Suprapubic skin (tissue), 4 donors: ENCODE results near the gene CTDNEP1. TPM values are rescaled to one million over a fixed set of nuclear protein-coding genes. Genes with fewer than 3 reads are reported as not detected.

ENCODE experiments used
- DNase-seq, 2 donors: peaks; one replicate each; pipeline ENCODE4 v3.0.0-alpha.2; 2019; ENCODE audit warnings: low spot score in 2 of 2
- H3K27ac ChIP-seq: fragments of 200-600 bp; sonication (generic); one replicate; pipeline ENCODE4 v1.5.1; 2019
- H3K27me3 ChIP-seq: fragments of 200-600 bp; sonication (generic); one replicate; pipeline ENCODE4 v1.5.1; 2019
- H3K36me3 ChIP-seq: fragments of 200-600 bp; sonication (generic); one replicate; pipeline ENCODE4 v1.5.1; 2019
- H3K4me1 ChIP-seq: fragments of 200-600 bp; sonication (generic); one replicate; pipeline ENCODE4 v1.5.1; 2019
- H3K4me3 ChIP-seq: fragments of 200-600 bp; sonication (generic); one replicate; pipeline ENCODE4 v1.5.1; 2019; ENCODE audit warnings: mild to moderate bottlenecking
- H3K9me3 ChIP-seq: fragments of 200-600 bp; sonication (generic); one replicate; pipeline ENCODE4 v1.5.1; 2019
- EP300 ChIP-seq: sonication (generic); formaldehyde crosslinking; IDR thresholded peaks from one replicate; pipeline ENCODE4 v1.6.1; 2017; ENCODE audit warnings: antibody characterized with exemption
- POLR2A ChIP-seq, 2 donors: fragments of 450-650 bp; IDR thresholded peaks; one replicate each; pipeline ENCODE4 v1.6.1; 2017; ENCODE audit warnings: antibody characterized with exemption in 2 of 2, mild to moderate bottlenecking in 2 of 2, moderate library complexity in 2 of 2
- POLR2AphosphoS5 ChIP-seq, 3 donors: sonication (generic); formaldehyde crosslinking; IDR thresholded peaks; one replicate each; pipeline ENCODE4 v1.6.1; 2017; ENCODE audit warnings: antibody characterized with exemption in 3 of 3
- WGBS: methylation state at CpG from one replicate; pipeline ENCODE4 v1.1.5; 2018; 5-methylcytosine and 5-hydroxymethylcytosine counted together
- total RNA-seq, 4 donors: library from RNA; depleted of rRNA; stranded (reverse); fragments of >200 nt; gene quantifications; one replicate each; pipeline ENCODE4 v1.1.0, GENCODE V29; 2016
- TF ChIP-seq, protein P1 (sequence below), 2 donors: fragments of 200-600 bp in 1 of 2; fragments of 450-650 bp in 1 of 2; sonication (generic) in 1 of 2; IDR thresholded peaks; one replicate each; pipeline ENCODE4 v1.5.1; 2016 to 2019; ENCODE audit warnings: antibody characterized with exemption in 2 of 2, mild to moderate bottlenecking in 1 of 2, moderate library complexity in 1 of 2

Gene CTDNEP1
- total RNA-seq, 4 donors from 2014 or later, result 54.7 to 80.6 (median 72.1) TPM

- H3K4me1 ChIP-seq, result peaks cover 68% of the 10 kb centered on the region
- WGBS, result 19% methylated on average over 6 of the region's 6 CpGs
- H3K27ac ChIP-seq, result peak overlapping the region; percentile 95
- peak in 1 of 2 donors; percentile 72 for DNase-seq
- TF ChIP-seq POLR2A (IDR thresholded peaks at IDR 0.05) (no peak), POLR2AphosphoS5 (IDR thresholded peaks at IDR 0.05) (no peak), EP300 (no peak)
- TF ChIP-seq, protein P1, sequence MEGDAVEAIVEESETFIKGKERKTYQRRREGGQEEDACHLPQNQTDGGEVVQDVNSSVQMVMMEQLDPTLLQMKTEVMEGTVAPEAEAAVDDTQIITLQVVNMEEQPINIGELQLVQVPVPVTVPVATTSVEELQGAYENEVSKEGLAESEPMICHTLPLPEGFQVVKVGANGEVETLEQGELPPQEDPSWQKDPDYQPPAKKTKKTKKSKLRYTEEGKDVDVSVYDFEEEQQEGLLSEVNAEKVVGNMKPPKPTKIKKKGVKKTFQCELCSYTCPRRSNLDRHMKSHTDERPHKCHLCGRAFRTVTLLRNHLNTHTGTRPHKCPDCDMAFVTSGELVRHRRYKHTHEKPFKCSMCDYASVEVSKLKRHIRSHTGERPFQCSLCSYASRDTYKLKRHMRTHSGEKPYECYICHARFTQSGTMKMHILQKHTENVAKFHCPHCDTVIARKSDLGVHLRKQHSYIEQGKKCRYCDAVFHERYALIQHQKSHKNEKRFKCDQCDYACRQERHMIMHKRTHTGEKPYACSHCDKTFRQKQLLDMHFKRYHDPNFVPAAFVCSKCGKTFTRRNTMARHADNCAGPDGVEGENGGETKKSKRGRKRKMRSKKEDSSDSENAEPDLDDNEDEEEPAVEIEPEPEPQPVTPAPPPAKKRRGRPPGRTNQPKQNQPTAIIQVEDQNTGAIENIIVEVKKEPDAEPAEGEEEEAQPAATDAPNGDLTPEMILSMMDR (IDR thresholded peaks at IDR 0.05), result no peak
- H3K36me3 ChIP-seq, result peaks cover 9% of the 10 kb centered on the region
- no peaks in the 10 kb centered on the region for H3K27me3 ChIP-seq
- H3K4me3 ChIP-seq, result peak overlapping the region; percentile 97
- H3K9me3 ChIP-seq, result no peaks in the 10 kb centered on the region
Observed at GRCh38 chr17:7237266-7237760, 14.2 kb downstream of the CTDNEP1 start.

GRCh38 chr17:7236808-7237207, 14.7 kb downstream of the CTDNEP1 start:
- no peaks in the 10 kb centered on the region for H3K9me3 ChIP-seq
- WGBS, result 83% methylated on average over 6 of the region's 6 CpGs
- no peak overlapping the region for H3K4me3 ChIP-seq
- no peak for DNase-seq
- H3K27me3 ChIP-seq, result no peaks in the 10 kb centered on the region
- TF ChIP-seq POLR2AphosphoS5 (IDR thresholded peaks at IDR 0.05) (no peak), EP300 (no peak), POLR2A (IDR thresholded peaks at IDR 0.05) (no peak)
- TF ChIP-seq, protein P1 (IDR thresholded peaks at IDR 0.05), result no peak
- H3K36me3 ChIP-seq, result peaks cover 9% of the 10 kb centered on the region
- H3K27ac ChIP-seq, result peak overlapping the region; percentile 95
- peaks cover 73% of the 10 kb centered on the region for H3K4me1 ChIP-seq

DNA sequence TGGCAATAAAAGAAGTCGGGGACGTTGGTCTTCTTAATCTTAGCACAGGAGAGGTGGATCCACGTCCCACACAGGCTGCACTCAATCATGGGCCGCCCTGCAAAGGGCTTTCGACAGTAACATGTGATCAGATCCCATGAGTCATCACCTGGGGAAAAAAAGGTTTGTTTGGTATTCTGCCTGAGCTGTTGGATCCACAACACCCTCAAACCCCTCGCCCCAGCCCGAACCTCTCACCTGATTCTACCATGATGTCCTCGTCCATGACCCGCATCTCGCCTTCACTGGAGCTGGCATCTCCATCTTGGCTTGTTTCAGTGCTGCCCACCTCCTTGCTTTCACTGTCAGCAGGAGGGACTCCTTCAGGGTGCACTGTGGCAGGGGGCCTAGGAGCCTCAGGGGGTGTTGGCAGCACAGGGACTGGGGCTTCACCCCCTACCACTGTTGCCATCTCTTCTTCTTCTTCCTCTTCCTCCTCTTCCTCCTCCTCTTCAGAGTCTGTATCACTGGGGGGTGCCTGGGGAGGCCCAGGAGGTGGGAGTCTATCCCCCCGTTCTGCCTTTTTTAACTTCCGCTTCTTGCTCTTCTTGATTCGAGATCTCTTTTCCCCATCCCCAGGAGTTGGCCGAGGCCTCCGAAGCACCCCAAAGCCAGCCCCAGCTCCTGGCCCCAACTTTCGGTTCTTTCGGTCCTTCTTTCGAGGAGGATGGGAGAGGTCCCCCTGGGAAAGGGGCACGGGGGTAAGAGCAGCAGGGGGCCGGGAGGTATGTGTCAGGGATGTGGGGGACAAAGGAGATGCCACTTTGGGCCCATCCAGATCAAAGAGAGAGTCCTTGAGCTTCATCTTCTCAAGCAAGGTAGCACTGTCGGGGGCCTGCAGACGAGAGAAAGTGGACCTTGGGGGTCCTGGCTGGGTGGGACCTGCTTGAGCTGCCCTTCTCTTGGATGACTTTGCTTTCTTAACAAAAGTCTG, 15.6 kb downstream of the CTDNEP1 start:
- TF ChIP-seq, protein P1 (IDR thresholded peaks at IDR 0.05), result no peak
- TF ChIP-seq POLR2A (IDR thresholded peaks at IDR 0.05) (no peak), POLR2AphosphoS5 (IDR thresholded peaks at IDR 0.05) (no peak), EP300 (no peak)

DNA sequence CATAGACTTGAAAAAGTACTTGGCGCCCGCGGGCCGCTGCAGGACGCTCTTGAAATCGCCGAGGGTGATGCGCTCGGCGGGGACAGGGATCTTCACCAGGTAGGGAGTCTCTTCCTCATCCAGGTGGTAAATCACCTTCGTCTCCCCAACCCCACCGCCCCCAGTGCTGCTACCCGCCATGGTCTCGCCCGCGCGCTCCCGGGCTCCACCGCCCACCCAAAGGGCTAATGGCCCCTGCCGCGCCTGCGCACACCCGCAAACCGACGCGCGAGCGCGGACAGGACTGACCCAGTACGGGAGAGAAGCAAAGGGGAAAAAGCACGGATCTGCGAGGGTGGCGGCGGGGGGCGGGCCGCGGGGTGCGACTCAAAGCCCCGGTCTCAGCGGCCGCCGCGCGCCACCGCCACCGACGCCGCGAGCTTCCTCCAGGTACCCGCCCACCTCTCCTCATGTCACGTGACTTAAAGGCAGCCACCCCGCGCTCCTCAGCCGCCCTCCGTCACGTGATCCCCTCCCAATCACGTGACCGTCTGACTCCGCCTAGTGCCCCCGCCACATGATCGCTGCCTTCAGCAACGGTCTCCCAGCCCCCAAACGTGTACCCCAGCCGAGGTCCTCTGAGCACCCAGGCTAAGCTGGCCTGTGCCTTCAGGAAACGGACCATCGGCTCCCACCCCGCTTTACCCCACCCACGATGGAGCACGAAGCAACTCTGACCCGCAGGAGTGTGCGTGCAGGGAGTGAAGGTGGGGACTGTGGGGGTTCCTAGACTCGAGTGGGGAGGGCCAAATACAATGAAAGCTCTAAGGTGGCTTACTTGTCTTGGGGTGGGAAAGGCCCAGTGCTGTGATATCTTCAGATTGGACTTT, 17.2 kb downstream of the CTDNEP1 start, which contains the start of gene DVL2:
Gene DVL2, minus strand, starts transcription at position 435 of the 869 bp plus-strand sequence. Its CDS starts 255 bp downstream, at position 180.
- no peaks in the 10 kb centered on the region for H3K9me3 ChIP-seq
- DNase-seq, result peak; percentile 98 to 99
- H3K27me3 ChIP-seq, result no peaks in the 10 kb centered on the region
- TF ChIP-seq EP300 (no peak), POLR2A (IDR thresholded peaks at IDR 0.05) (peak in 1 of 2 donors; percentile 65), POLR2AphosphoS5 (IDR thresholded peaks at IDR 0.05) (peak in 2 of 3 donors; percentile 76 to 85)
- H3K36me3 ChIP-seq, result peaks cover 6% of the 10 kb centered on the region
- peak within 1 kb of the TSS; percentile 83 for H3K4me3 ChIP-seq
- peaks cover 64% of the 10 kb centered on the region for H3K4me1 ChIP-seq
- peak within 1 kb of the TSS; percentile 87 for H3K27ac ChIP-seq
- WGBS, result 2% methylated on average over 13 of the region's 72 CpGs

More for the DNA sequence above, 15.6 kb downstream of the CTDNEP1 start:
- WGBS, result 79% methylated on average over 22 of the region's 22 CpGs
- H3K4me1 ChIP-seq, result peaks cover 71% of the 10 kb centered on the region
- no peaks in the 10 kb centered on the region for H3K27me3 ChIP-seq
- H3K27ac ChIP-seq, result no peak overlapping the region
- H3K36me3 ChIP-seq, result peaks cover 9% of the 10 kb centered on the region
- peak in 1 of 2 donors; percentile 58 for DNase-seq
- H3K4me3 ChIP-seq, result no peak overlapping the region
- no peaks in the 10 kb centered on the region for H3K9me3 ChIP-seq

GRCh38 chr17:7233701-7234082, 17.8 kb downstream of the CTDNEP1 start:
- no peaks in the 10 kb centered on the region for H3K9me3 ChIP-seq
- WGBS, result 0% methylated on average over 9 of the region's 9 CpGs

More at GRCh38 chr17:7233701-7234082, 17.8 kb downstream of the CTDNEP1 start:
- Histone ChIP-seq H3K27ac (peak overlapping the region; percentile 87), H3K36me3 (peaks cover 12% of the 10 kb centered on the region), H3K4me3 (peak overlapping the region; percentile 83), H3K27me3 (no peaks in the 10 kb centered on the region), H3K4me1 (peaks cover 66% of the 10 kb centered on the region)
- TF ChIP-seq, protein P1 (IDR thresholded peaks at IDR 0.05), result no peak
- TF ChIP-seq POLR2A (IDR thresholded peaks at IDR 0.05) (no peak), EP300 (no peak), POLR2AphosphoS5 (IDR thresholded peaks at IDR 0.05) (no peak)
- no peak for DNase-seq
